GM23338 (cell line): Measurements from ENCODE around the gene RIC8B. TPM values are rescaled to one million over a fixed set of nuclear protein-coding genes. Genes with fewer than 3 reads are reported as not detected.

ENCODE experiments used
- ATAC-seq: fragments of 200-7000 bp; cut with Tn5 transposase; 3 replicates; pipeline ENCODE4 v1.9.1; 2020
- DNase-seq: peaks from one replicate; pipeline ENCODE4 v3.0.0-alpha.2; 2015; ENCODE audit warnings: low spot score
- H2AFZ ChIP-seq: fragments of 200-600 bp; sonication (generic); 2 replicates; pipeline ENCODE4 v1.8.0; 2016; ENCODE audit warnings: antibody characterized with exemption, mild to moderate bottlenecking, moderate library complexity
- H3F3A ChIP-seq: fragments of 200-600 bp; sonication (generic); replicated peaks from 2 replicates; pipeline ENCODE4 v1.8.0; 2017; ENCODE audit warnings: antibody characterized with exemption, mixed run types, low read depth
- H3K27ac ChIP-seq: fragments of 200-600 bp; sonication (generic); 2 replicates; pipeline ENCODE4 v1.6.1; 2016; ENCODE audit warnings: low read depth
- H3K27me3 ChIP-seq: fragments of 200-600 bp; sonication (generic); 2 replicates; pipeline ENCODE4 v1.8.0; 2016; ENCODE audit warnings: mild to moderate bottlenecking, mixed run types, moderate library complexity; ENCODE audit not compliant: insufficient read depth
- H3K36me3 ChIP-seq: fragments of 200-600 bp; sonication (generic); 2 replicates; pipeline ENCODE4 v1.8.0; 2016; ENCODE audit warnings: mild to moderate bottlenecking; ENCODE audit not compliant: insufficient read depth
- H3K4me1 ChIP-seq: fragments of 200-600 bp; sonication (generic); 2 replicates; pipeline ENCODE4 v1.8.0; 2016; ENCODE audit warnings: mild to moderate bottlenecking, moderate library complexity; ENCODE audit not compliant: insufficient read depth
- H3K4me2 ChIP-seq: fragments of 200-600 bp; sonication (generic); 2 replicates; pipeline ENCODE4 v1.7.1; 2017; ENCODE audit warnings: mixed run types
- H3K4me3 ChIP-seq: fragments of 200-600 bp; sonication (generic); 2 replicates; pipeline ENCODE4 v1.6.1; 2016; ENCODE audit warnings: mixed run types
- H3K79me2 ChIP-seq: fragments of 200-600 bp; sonication (generic); replicated peaks from 2 replicates; pipeline ENCODE4 v1.8.0; 2017; ENCODE audit warnings: mild to moderate bottlenecking; ENCODE audit not compliant: insufficient read depth
- H3K9me2 ChIP-seq: fragments of 200-600 bp; sonication (generic); 2 replicates; pipeline ENCODE4 v1.8.0; 2017; ENCODE audit not compliant: insufficient read depth
- H4K20me1 ChIP-seq: fragments of 200-600 bp; sonication (generic); replicated peaks from 2 replicates; pipeline ENCODE4 v1.8.0; 2017; ENCODE audit warnings: mild to moderate bottlenecking; ENCODE audit not compliant: insufficient read depth
- H3K27ac Mint-ChIP-seq: 2 replicates; pipeline ENCODE4 v1.8.0; 2020; ENCODE audit warnings: inconsistent platforms, mild to moderate bottlenecking, moderate library complexity, mixed read lengths
- H3K27me3 Mint-ChIP-seq: 3 replicates; pipeline ENCODE4 v1.8.0; 2022; ENCODE audit warnings: low read depth, mild to moderate bottlenecking, moderate library complexity, mixed read lengths, inconsistent platforms; ENCODE audit not compliant: insufficient read depth, poor library complexity
- H3K36me3 Mint-ChIP-seq: 3 replicates; pipeline ENCODE4 v1.8.0; 2021; ENCODE audit warnings: low read depth, mild to moderate bottlenecking, inconsistent platforms, moderate library complexity, mixed read lengths
- H3K4me1 Mint-ChIP-seq: 3 replicates; pipeline ENCODE4 v1.8.0; 2020; ENCODE audit warnings: mild to moderate bottlenecking, inconsistent platforms, mixed read lengths
- H3K4me3 Mint-ChIP-seq: 3 replicates; pipeline ENCODE4 v1.8.0; 2021; ENCODE audit warnings: moderate library complexity, mild to moderate bottlenecking, inconsistent platforms, mixed read lengths
- H3K9me3 Mint-ChIP-seq: 3 replicates; pipeline ENCODE4 v1.8.0; 2020; ENCODE audit warnings: moderate library complexity, mild to moderate bottlenecking, inconsistent platforms, mixed read lengths
- CREB1 ChIP-seq: fragments of 250-450 bp; sonication (Bioruptor Pico); IDR thresholded peaks from 2 replicates; pipeline ENCODE4 v1.5.0; 2020; ENCODE audit warnings: low read depth, mild to moderate bottlenecking, moderate library complexity
- EZH2 ChIP-seq: fragments of 200-600 bp; sonication (generic); IDR thresholded peaks from one replicate; pipeline ENCODE4 v1.8.0; 2017; ENCODE audit warnings: antibody characterized with exemption, mild to moderate bottlenecking, low read depth; ENCODE audit not compliant: unreplicated experiment
- JUNB ChIP-seq: IDR thresholded peaks from one replicate; pipeline ENCODE4 v1.6.1; 2016; ENCODE audit warnings: antibody characterized with exemption; ENCODE audit not compliant: unreplicated experiment
- POLR2AphosphoS5 ChIP-seq: IDR thresholded peaks from 2 replicates; pipeline ENCODE4 v1.6.1; 2016; ENCODE audit warnings: antibody characterized with exemption, low read depth
- STAT1 ChIP-seq: IDR thresholded peaks from one replicate; pipeline ENCODE4 v1.6.1; 2016; ENCODE audit warnings: antibody characterized with exemption; ENCODE audit not compliant: unreplicated experiment
- ZNF114 ChIP-seq: fragments of 250-450 bp; sonication (Bioruptor Pico); IDR thresholded peaks from 2 replicates; pipeline ENCODE4 v1.5.0; 2020; ENCODE audit warnings: mild to moderate bottlenecking, moderate library complexity
- polyA plus RNA-seq: library from polyadenylated mRNA; unstranded; fragments of >200 nt; fragmentation: Nextera tagmentation; extraction: Ambion mirVana; gene quantifications from 2 replicates; pipeline ENCODE4 v1.2.1, GENCODE V29; 2016
- total RNA-seq: library from RNA; depleted of rRNA; stranded (reverse); fragments of >200 nt; shearing (Covaris generic); gene quantifications from 2 replicates; pipeline ENCODE4 v1.2.3, GENCODE V29; 2014
- TF ChIP-seq, protein P1 (sequence below): fragments of 250-450 bp; sonication (Bioruptor Pico); IDR thresholded peaks from 2 replicates; pipeline ENCODE4 v1.5.0; 2020; ENCODE audit warnings: mild to moderate bottlenecking, moderate library complexity

RIC8B gene
- total and polyA plus RNA-seq, 2 experiments from 2014 or later = 12.3 to 25.5 TPM

- TF ChIP-seq, protein P1, sequence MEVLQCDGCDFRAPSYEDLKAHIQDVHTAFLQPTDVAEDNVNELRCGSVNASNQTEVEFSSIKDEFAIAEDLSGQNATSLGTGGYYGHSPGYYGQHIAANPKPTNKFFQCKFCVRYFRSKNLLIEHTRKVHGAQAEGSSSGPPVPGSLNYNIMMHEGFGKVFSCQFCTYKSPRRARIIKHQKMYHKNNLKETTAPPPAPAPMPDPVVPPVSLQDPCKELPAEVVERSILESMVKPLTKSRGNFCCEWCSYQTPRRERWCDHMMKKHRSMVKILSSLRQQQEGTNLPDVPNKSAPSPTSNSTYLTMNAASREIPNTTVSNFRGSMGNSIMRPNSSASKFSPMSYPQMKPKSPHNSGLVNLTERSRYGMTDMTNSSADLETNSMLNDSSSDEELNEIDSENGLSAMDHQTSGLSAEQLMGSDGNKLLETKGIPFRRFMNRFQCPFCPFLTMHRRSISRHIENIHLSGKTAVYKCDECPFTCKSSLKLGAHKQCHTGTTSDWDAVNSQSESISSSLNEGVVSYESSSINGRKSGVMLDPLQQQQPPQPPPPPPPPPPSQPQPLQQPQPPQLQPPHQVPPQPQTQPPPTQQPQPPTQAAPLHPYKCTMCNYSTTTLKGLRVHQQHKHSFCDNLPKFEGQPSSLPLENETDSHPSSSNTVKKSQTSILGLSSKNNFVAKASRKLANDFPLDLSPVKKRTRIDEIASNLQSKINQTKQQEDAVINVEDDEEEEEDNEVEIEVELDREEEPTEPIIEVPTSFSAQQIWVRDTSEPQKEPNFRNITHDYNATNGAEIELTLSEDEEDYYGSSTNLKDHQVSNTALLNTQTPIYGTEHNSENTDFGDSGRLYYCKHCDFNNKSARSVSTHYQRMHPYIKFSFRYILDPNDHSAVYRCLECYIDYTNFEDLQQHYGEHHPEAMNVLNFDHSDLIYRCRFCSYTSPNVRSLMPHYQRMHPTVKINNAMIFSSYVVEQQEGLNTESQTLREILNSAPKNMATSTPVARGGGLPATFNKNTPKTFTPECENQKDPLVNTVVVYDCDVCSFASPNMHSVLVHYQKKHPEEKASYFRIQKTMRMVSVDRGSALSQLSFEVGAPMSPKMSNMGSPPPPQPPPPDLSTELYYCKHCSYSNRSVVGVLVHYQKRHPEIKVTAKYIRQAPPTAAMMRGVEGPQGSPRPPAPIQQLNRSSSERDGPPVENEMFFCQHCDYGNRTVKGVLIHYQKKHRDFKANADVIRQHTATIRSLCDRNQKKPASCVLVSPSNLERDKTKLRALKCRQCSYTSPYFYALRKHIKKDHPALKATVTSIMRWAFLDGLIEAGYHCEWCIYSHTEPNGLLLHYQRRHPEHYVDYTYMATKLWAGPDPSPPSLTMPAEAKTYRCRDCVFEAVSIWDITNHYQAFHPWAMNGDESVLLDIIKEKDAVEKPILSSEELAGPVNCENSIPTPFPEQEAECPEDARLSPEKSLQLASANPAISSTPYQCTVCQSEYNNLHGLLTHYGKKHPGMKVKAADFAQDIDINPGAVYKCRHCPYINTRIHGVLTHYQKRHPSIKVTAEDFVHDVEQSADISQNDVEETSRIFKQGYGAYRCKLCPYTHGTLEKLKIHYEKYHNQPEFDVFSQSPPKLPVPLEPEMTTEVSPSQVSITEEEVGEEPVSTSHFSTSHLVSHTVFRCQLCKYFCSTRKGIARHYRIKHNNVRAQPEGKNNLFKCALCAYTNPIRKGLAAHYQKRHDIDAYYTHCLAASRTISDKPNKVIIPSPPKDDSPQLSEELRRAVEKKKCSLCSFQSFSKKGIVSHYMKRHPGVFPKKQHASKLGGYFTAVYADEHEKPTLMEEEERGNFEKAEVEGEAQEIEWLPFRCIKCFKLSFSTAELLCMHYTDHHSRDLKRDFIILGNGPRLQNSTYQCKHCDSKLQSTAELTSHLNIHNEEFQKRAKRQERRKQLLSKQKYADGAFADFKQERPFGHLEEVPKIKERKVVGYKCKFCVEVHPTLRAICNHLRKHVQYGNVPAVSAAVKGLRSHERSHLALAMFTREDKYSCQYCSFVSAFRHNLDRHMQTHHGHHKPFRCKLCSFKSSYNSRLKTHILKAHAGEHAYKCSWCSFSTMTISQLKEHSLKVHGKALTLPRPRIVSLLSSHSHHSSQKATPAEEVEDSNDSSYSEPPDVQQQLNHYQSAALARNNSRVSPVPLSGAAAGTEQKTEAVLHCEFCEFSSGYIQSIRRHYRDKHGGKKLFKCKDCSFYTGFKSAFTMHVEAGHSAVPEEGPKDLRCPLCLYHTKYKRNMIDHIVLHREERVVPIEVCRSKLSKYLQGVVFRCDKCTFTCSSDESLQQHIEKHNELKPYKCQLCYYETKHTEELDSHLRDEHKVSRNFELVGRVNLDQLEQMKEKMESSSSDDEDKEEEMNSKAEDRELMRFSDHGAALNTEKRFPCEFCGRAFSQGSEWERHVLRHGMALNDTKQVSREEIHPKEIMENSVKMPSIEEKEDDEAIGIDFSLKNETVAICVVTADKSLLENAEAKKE (CRISPR knock-in tag) = no peak
Observed at GRCh38 chr12:106845902-106846301, 71.4 kb downstream of the RIC8B start (continued).

DNA sequence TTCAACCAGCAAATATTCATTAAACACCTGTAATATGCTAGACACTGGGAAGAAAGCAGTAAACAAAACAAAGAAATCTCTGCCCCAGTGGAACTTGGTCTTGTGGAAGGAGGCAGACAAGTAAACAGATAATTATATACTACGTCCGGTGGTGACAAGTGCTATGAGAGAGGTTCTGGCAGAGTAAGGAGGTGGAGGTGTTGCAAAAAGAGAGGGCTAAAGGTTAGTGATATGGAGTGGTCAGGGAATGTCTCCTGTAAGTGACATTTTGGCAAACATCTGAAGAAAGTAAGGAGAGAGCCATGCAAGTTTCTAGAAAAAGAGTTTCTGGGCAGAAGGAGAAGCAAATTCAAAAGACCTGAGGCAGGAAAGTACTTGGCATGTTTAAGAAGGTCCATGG lies 73.4 kb downstream of the RIC8B start:
- no peaks in the 10 kb centered on the region for H3K79me2 ChIP-seq
- no peaks in the 10 kb centered on the region for H3K27me3 ChIP-seq
- Mint-ChIP-seq H3K27me3 (no peaks in the 10 kb centered on the region), H3K36me3 (peaks cover 22% of the 10 kb centered on the region), H3K4me3 (no peak overlapping the region), H3K9me3 (peaks cover 10% of the 10 kb centered on the region; the same call in 1 of the 3 replicates), H3K27ac (no peak overlapping the region), H3K4me1 (no peaks in the 10 kb centered on the region)
- no peaks in the 10 kb centered on the region for H3K4me1 ChIP-seq
- no peak for DNase-seq
- H3K36me3 ChIP-seq = peaks cover 40% of the 10 kb centered on the region
- H3K9me2 ChIP-seq = no peaks in the 10 kb centered on the region
- ATAC-seq = no peak
- no peak overlapping the region for H2AFZ ChIP-seq
- H3K27ac ChIP-seq = no peak overlapping the region
- no peak overlapping the region for H3K4me2 ChIP-seq
- 0 out of 2 replicates have a peak, but pooled peaks cover 4% of the 10 kb centered on the region for H4K20me1 ChIP-seq
- no peak overlapping the region for H3K4me3 ChIP-seq
- H3F3A ChIP-seq = no peaks in the 10 kb centered on the region
- TF ChIP-seq ZNF114 (CRISPR knock-in tag) (no peak), POLR2AphosphoS5 (no peak), EZH2 (no peak), CREB1 (CRISPR knock-in tag) (no peak), JUNB (no peak), STAT1 (no peak)
- TF ChIP-seq, protein P1 (CRISPR knock-in tag) = no peak
